HG03575 (cell line): ENCODE data around the gene FBXL19.

Experiments used
- ATAC-seq: cut with Tn5 transposase; IDR thresholded peaks from one replicate; pipeline ENCODE4 v1.9.1; 2021; ENCODE audit not compliant: unreplicated experiment, insufficient number of reproducible peaks, low FRiP score; ENCODE audit errors: extremely low read depth

FBXL19 gene

DNA sequence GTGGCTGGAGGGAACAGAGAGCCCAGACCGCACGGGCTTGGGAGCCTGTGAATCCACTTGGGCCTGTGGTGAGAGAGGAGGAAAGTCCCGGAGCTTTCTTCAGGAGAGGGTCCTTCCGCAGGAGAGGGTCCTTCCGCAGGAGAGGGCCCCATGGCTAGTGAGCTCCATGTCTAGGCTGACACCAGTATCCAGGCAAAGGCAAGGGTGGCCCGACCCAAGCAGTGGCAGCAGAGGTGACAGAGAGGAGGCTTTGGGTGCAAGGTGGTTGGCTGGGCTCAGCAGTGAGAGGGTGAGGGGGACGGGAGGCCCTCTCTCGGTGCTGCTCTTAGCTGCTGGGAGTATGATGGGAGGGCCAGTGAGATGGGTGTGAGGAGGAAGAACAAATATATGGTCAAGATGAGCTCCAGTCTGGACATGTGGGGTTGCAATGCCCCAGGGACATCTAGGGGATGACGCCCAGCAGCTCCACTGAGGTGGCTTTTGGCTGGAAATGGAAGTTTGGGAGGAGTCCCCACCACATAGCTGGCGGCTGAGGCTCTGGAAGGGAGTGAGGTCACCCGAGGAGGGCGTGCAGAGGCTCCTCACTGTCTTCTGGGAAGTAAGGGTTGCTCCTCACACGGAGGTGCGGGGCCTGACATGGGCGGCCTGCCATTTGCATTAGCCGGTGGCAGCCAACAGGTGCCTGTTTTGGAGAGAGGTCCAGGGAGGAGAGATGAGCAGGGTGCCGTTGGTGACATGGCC lies 59.3 kb downstream of the FBXL19 start:
- no peak for ATAC-seq

DNA sequence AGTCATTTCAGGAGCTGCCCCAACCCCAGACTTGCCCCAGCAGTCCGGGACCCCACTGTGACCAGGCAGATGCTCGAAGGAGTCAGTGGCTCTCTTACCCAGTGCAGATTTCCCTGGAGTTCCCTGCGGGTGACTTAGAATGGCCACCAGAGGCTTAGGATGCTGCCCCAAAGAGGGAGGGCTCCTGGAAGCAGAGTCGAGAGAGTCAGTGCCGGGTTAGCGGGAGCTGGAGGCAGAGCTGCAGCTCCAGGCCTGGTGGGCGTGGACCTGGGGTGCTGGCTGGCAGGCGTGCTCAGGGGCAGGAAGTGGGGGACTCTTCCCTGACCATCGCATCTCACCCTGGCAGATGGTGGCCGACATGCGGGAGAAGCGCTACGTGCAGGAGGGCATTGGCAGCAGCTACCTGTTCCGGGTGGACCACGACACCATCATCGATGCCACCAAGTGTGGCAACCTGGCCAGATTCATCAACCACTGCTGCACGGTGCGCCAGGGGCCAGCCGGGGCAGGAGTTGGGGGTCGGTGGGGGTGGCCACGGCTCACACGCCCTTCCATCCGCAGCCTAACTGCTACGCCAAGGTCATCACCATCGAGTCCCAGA lies 60.0 kb downstream of the FBXL19 start:
- no peak for ATAC-seq

DNA sequence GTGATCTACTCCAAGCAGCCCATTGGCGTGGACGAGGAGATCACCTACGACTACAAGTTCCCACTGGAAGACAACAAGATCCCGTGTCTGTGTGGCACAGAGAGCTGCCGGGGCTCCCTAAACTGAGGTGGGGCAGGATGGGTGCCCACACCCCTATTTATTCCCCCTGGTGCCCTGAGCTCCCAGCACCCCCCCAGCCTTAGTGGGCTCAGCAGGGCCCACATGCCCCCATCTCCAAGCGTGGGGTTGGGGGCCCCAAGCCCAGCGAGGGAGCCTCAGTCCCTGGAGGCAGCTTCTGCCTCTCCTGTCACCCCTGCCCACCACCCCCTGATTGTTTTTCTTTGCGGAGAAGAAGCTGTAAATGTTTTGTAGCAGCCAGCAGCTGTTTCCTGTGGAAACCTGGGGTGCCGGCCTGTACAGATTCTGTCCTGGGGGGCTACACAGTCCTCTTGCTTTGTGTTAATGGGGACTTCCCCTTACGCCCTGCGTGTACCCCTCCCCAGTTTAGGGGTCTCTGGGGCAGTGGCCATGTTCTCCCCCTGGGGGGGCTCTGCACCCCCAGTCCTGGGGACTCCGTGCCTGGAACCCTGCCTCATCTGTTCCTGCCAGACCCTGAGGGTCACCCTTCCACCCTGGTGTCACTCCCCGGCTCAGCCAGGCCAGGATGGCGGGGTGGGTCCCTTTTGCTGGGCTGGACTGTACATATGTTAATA lies 60.7 kb downstream of the FBXL19 start:
- ATAC-seq, result no peak

- ATAC-seq, result no peak
These were observed 61.5 kb downstream of the FBXL19 start, which contains the start of gene HSD3B7 for GRCh38 chr16:30984669-30985400. Gene HSD3B7 (plus strand): TSS chr16:30985207. CDS start chr16:30985659, 452 bp downstream.

GRCh38 chr16:30985401-30986128 lies 62.2 kb downstream of the FBXL19 start:
- no peak for ATAC-seq

DNA sequence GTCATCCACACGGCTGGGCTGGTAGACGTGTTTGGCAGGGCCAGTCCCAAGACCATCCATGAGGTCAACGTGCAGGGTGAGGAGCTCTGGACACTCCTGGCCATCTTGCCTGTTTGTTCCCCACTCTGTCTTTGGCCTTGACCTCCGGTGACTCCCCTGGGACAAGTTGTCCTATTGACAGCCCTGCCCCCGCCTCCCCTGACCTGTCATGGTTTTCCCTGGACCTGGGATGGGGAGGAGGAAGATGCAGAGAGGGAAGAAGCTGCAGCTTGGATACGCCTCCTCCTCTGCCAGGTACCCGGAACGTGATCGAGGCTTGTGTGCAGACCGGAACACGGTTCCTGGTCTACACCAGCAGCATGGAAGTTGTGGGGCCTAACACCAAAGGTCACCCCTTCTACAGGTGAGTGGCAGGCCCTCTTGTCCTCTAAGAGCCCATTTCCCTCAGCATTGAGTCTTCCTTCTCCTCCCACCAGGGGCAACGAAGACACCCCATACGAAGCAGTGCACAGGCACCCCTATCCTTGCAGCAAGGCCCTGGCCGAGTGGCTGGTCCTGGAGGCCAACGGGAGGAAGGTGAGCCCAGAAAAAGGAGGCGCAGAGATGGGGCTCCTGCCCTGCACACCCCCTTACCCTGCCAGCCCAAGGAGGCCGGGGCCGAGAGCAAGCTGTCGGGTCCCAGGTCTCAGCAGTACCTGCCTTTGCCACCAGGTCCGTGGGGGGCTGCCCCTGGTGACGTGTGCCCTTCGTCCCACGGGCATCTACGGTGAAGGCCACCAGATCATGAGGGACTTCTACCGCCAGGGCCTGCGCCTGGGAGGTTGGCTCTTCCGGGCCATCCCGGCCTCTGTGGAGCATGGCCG lies 63.0 kb downstream of the FBXL19 start:
- no peak for ATAC-seq

- no peak for ATAC-seq
These were observed 64.3 kb downstream of the FBXL19 start for GRCh38 chr16:30987581-30988190.

GRCh38 chr16:30989469-30990047 lies 66.2 kb downstream of the FBXL19 start:
- ATAC-seq, result no peak

DNA sequence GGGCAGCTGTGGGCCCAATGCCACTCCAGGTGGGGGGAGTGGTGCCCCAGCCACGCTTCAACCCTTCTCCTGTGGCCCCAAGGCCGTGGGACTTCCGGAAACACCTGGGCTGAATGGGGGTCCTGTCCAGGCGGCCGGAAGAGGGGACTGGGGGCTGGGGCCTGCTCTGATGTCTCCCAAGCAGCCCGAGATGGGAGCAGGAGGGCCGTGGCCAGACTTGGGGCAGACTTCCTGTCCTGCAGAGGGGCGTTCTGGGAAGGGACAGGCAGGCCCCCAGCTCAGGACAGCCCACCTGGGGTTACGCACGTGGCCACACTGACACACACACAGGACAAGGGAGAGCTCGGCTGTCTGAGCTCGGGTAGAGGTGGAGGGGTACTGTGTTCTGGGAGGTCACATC lies 66.7 kb downstream of the FBXL19 start:
- ATAC-seq, result no peak

- no peak for ATAC-seq
These were observed 67.7 kb downstream of the FBXL19 start for GRCh38 chr16:30991052-30991451.

GRCh38 chr16:30992276-30992780 lies 69.0 kb downstream of the FBXL19 start:
- no peak for ATAC-seq

DNA sequence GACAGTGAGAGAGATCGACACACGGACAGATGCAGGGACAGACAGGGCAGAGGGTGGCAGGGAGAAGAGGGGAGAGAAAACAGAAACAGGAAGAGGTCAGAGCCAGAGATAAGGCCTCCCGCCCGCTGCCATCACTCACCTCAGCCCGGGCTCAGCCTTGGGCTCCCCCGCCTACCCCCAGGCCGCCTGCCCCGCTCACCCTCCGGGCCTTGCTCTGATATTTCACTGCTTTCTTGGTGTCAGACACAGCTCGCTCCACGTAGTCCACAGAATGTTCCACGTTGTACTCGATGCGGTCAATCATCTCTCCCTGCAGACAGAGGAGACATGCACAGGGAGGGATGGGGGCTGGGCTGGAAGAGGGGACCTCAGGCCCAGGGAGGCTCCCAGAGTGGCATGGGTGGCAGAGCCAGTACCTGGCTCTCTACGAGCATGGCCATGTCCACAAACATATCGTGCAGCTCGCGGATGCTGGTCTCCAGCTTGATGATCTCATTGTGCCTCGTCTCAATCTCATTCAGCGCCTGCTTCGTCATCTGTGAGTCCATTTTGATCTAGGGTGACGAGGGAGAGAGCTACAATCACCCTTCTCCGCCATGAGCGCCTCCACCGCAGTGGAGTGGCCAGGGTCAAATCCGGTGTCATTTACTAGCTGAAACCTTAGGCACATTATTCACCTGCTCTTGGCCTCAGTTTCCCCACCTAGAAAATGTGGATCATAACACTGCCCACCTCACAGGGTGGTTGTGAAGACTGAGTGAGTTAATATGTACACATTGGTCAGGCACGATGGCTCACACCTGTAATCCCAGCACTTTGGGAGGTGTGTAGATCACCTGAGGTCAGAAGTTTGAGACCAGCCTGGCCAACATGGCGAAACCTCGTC lies 69.8 kb downstream of the FBXL19 start:
- no peak for ATAC-seq

DNA sequence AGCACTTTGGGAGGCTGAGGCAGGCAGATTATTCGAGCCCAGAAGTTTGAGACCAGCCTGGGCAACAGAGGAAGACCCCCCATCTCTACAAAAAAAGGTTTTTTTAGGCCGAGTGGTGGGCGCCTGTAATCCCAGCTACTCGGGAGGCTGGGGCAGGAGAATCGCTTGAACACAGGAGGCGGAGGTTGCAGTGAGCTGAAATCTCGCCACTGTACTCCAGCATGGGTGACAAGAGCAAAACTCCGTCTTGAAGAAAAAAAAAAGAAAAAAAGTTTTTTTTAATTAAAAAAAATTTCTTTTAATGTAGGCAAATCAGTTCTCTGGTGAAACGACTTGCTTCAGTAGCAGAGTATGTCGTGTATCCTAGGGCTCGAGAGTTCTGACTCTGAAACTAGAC lies 72.6 kb downstream of the FBXL19 start:
- no peak for ATAC-seq

GRCh38 chr16:30996324-30996984 lies 73.1 kb downstream of the FBXL19 start:
- ATAC-seq, result no peak

DNA sequence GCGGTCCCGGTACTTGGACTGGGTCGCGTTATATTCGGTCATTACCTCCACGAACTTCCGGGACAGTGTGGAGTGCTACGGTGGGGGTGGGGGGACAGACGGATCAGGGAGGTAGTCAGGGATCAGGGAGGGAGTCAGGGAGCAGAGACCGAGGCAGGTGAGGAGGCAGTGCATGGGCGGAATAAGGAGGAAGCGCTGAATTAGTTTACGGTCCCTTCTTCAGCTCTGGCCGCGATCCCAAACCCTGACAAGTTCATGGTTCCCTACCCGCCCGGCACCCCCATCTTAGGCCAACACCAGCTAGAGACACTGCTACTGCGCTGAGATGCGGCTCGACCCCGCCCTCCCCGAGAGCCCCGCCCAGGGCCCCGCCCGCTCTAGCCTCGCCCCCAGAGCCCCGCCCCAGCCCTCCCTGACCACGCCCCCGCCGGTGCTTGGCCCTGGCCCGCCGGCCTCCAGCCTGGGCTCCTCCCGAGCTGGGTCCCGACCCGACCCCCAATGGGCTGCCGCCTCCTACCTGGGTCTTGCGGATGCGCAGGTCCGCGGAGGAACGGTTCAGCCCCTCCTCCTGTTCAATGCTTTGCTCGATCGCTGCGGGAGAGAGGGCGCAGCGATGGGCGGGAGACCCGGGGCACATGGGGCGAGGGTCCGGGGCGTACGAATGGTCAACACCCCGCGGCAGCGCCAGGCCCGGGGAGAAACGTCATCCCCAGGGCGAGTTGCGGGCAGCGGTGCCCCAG lies 73.8 kb downstream of the FBXL19 start:
- no peak for ATAC-seq
